PC-3 (cell line): ENCODE data around the gene RSBN1L. TPM values are rescaled to one million over a fixed set of nuclear protein-coding genes. Genes with fewer than 3 reads are reported as not detected.

Experiments
- ATAC-seq: fragments of 200-7000 bp; cut with Tn5 transposase; 2 replicates; pipeline ENCODE4 v1.9.1; 2020; ENCODE audit warnings: mild to moderate bottlenecking, moderate library complexity
- BruUV-seq: library from RNA; stranded (reverse); fragments of 400-500 nt; replicated peaks from 2 replicates; lab custom pipeline; 2021; lab: Mats Ljungman, UMichigan
- CTCF ChIA-PET: fragments of 300-600 bp; sonication (Branson Sonifier 250); formaldehyde crosslinking; loops from one replicate; lab custom pipeline; 2022; ENCODE audit warnings: antibody characterized with exemption; lab: Charles Lee
- POLR2A ChIA-PET: fragments of 300-600 bp; sonication (Branson Sonifier 250); formaldehyde crosslinking; loops from one replicate; lab custom pipeline; 2022; ENCODE audit warnings: antibody characterized with exemption; ENCODE audit not compliant: unreplicated experiment; lab: Charles Lee
- DNase-seq: peaks from one replicate; pipeline ENCODE4 v3.0.0-alpha.2; 2015
- H2AFZ ChIP-seq: fragments of 300-600 bp; sonication (generic); 2 replicates; pipeline ENCODE4 v1.6.0; 2016; ENCODE audit warnings: antibody characterized with exemption, low read length
- H3F3A ChIP-seq: fragments of 300-600 bp; sonication (generic); one replicate; pipeline ENCODE4 v1.6.0; 2017; ENCODE audit warnings: antibody characterized with exemption, low read length, control low read depth, mild to moderate bottlenecking; ENCODE audit not compliant: unreplicated experiment
- H3K27ac ChIP-seq: fragments of 300-600 bp; sonication (generic); 2 replicates; pipeline ENCODE4 v1.5.1; 2016; ENCODE audit warnings: mild to moderate bottlenecking, low read length
- H3K27me3 ChIP-seq: fragments of 300-600 bp; sonication (generic); 2 replicates; pipeline ENCODE4 v1.6.1; 2016; ENCODE audit warnings: low read length, mixed read lengths
- H3K36me3 ChIP-seq: fragments of 300-600 bp; sonication (generic); 2 replicates; pipeline ENCODE4 v1.6.1; 2016; ENCODE audit warnings: low read depth, mixed run types, low read length, mixed read lengths
- H3K4me1 ChIP-seq: fragments of 300-600 bp; sonication (generic); 2 replicates; pipeline ENCODE4 v1.5.1; 2016; ENCODE audit warnings: low read length; ENCODE audit not compliant: insufficient read depth
- H3K4me2 ChIP-seq: fragments of 300-600 bp; sonication (generic); 2 replicates; pipeline ENCODE4 v1.6.0; 2016; ENCODE audit warnings: low read length
- H3K4me3 ChIP-seq: fragments of 300-600 bp; sonication (generic); 2 replicates; pipeline ENCODE4 v1.5.1; 2016; ENCODE audit warnings: mild to moderate bottlenecking, low read length, mixed read lengths
- H3K79me2 ChIP-seq: fragments of 300-600 bp; sonication (generic); 2 replicates; pipeline ENCODE4 v1.6.1; 2017; ENCODE audit warnings: low read length, mixed read lengths
- H3K9ac ChIP-seq: fragments of 300-600 bp; sonication (generic); 2 replicates; pipeline ENCODE4 v1.6.0; 2016; ENCODE audit warnings: mild to moderate bottlenecking, low read length
- H3K9me2 ChIP-seq: fragments of 300-600 bp; sonication (generic); replicated peaks from 2 replicates; pipeline ENCODE4 v1.6.1; 2016; ENCODE audit warnings: mixed run types, low read length, mixed read lengths
- H3K9me3 ChIP-seq: fragments of 300-600 bp; sonication (generic); 2 replicates; pipeline ENCODE4 v1.6.1; 2016; ENCODE audit warnings: low read length, mixed read lengths
- H4K20me1 ChIP-seq: fragments of 300-600 bp; sonication (generic); 2 replicates; pipeline ENCODE4 v1.6.1; 2016; ENCODE audit warnings: low read length, mixed read lengths
- CTCF ChIP-seq: fragments of 300-600 bp; sonication (generic); conservative IDR thresholded peaks from 2 replicates; pipeline ENCODE4 v1.5.1; 2017; ENCODE audit warnings: antibody characterized with exemption, low read depth, mild to moderate bottlenecking, low read length
- EZH2 ChIP-seq: fragments of 300-600 bp; sonication (generic); IDR thresholded peaks from one replicate; pipeline ENCODE4 v1.6.1; 2017; ENCODE audit warnings: antibody characterized with exemption, mild to moderate bottlenecking, low read length; ENCODE audit not compliant: unreplicated experiment
- EZH2phosphoT487 ChIP-seq: fragments of 300-600 bp; sonication (generic); IDR thresholded peaks from 2 replicates; pipeline ENCODE4 v1.6.1; 2018; ENCODE audit warnings: mild to moderate bottlenecking, antibody characterized with exemption, low read length, borderline replicate concordance
- intact Hi-C: fragments of 100-400 bp; cut with micrococcal nuclease; formaldehyde crosslinking; loops from 2 replicates; pipeline ENCODE4 v1.9.0; 2023
- total RNA-seq: library from RNA; depleted of rRNA; stranded (reverse); fragments of >200 nt; gene quantifications from 2 replicates; pipeline ENCODE4 v1.2.3, GENCODE V29; 2014

The RSBN1L gene
- total RNA-seq, 1 experiment from 2014 or later, result 6.9 TPM

DNA sequence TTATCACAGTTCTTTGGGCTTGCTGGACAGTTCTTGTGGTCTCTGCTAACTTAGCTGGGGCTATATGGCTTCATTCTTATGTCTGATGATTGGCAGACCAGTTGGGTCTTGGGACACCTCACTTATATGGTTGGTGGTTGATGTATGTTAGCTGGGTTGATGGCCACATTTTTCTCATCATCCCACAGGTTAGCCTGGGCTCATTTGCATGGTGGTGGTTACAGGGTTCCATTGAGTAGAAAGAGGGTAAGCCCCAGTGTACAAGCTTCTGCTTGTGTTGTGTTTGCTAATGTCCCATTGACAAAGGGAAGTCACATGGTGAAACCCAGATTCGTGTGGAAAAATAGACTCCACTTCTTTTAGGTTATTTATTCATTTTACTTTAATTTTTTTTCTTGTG, 61.3 kb downstream of the RSBN1L start:
- H3K4me2 ChIP-seq, result no peak overlapping the region
- POLR2A ChIA-PET, result no interaction called here
- DNase-seq, result no peak
- H3K27ac ChIP-seq, result no peak overlapping the region
- no peaks in the 10 kb centered on the region for H3K9me3 ChIP-seq
- intact Hi-C loops, result loop anchor here (5.0 to 10.0 kb wide), 2 partner anchors 40 to 393 kb away; no protein-coding TSS in a partner anchor
- no peaks in the 10 kb centered on the region for H3K27me3 ChIP-seq
- CTCF ChIA-PET, result no interaction called here
- no peaks in the 10 kb centered on the region for H3K9me2 ChIP-seq
- no peaks in the 10 kb centered on the region for H4K20me1 ChIP-seq
- H3F3A ChIP-seq, result no peaks in the 10 kb centered on the region
- H2AFZ ChIP-seq, result no peak overlapping the region
- H3K36me3 ChIP-seq, result no peaks in the 10 kb centered on the region
- H3K79me2 ChIP-seq, result peaks cover 20% of the 10 kb centered on the region; the same call in 1 of the 2 replicates
- H3K4me1 ChIP-seq, result peaks cover 8% of the 10 kb centered on the region
- BruUV-seq, result no TSS peak
- no peak for ATAC-seq
- no peak overlapping the region for H3K4me3 ChIP-seq
- H3K9ac ChIP-seq, result no peak overlapping the region
- TF ChIP-seq CTCF (no peak), EZH2phosphoT487 (no peak), EZH2 (no peak)

DNA sequence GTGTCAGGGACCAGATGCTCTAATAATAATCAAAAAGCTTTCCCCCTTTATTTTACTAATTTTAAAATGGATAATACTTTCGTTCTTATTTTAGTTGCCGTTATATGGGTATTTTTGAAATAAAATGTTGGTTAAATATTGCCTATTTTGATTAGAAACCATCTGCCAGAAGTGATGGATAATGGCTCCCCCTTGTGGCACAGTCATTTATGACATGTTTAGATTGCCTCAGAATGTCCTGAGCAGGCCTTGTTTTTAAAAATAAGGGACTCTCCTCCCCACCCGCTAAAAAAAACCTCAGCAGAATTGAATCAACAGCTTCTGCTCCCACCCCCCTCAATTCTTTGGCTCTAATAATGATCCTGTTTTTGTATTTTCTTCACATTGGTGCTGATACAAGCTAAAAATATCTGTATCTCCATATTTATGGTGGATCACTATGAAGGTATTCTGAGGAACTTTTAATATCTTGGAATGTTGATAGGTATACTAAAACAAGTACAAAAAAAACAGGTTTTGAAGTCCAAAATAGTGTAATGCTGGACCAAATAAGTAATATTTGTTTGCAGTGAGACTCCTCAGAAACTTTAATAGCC, 63.1 kb downstream of the RSBN1L start:
- Histone ChIP-seq H3K9me2 (no peaks in the 10 kb centered on the region), H2AFZ (peak overlapping the region; percentile 16; the same call in 1 of the 2 replicates), H4K20me1 (no peaks in the 10 kb centered on the region), H3K36me3 (no peaks in the 10 kb centered on the region), H3K4me1 (no peaks in the 10 kb centered on the region), H3K79me2 (peaks cover 12% of the 10 kb centered on the region; the same call in 1 of the 2 replicates), H3K27ac (no peak overlapping the region), H3K27me3 (no peaks in the 10 kb centered on the region), H3F3A (no peaks in the 10 kb centered on the region), H3K4me2 (no peak overlapping the region), H3K9me3 (no peaks in the 10 kb centered on the region), H3K9ac (no peak overlapping the region), H3K4me3 (no peak overlapping the region)
- POLR2A ChIA-PET, result interaction anchor here (0.5 kb wide), 1 partner anchor 31 kb away, joined by 5 read pairs; no protein-coding TSS in a partner anchor
- intact Hi-C loops, result loop anchor here (1.0 to 10.0 kb wide), 4 partner anchors 42 to 395 kb away; no protein-coding TSS in a partner anchor
- CTCF ChIA-PET, result interaction anchor here (0.6 to 0.7 kb wide), 3 partner anchors 101 to 410 kb away, joined by 3 read pairs; no protein-coding TSS in a partner anchor
- DNase-seq (peak; percentile 83), ATAC-seq (peak; percentile 78)
- BruUV-seq, result no TSS peak
- TF ChIP-seq EZH2, result no peak
- TF ChIP-seq CTCF, result peak; percentile 89

DNA sequence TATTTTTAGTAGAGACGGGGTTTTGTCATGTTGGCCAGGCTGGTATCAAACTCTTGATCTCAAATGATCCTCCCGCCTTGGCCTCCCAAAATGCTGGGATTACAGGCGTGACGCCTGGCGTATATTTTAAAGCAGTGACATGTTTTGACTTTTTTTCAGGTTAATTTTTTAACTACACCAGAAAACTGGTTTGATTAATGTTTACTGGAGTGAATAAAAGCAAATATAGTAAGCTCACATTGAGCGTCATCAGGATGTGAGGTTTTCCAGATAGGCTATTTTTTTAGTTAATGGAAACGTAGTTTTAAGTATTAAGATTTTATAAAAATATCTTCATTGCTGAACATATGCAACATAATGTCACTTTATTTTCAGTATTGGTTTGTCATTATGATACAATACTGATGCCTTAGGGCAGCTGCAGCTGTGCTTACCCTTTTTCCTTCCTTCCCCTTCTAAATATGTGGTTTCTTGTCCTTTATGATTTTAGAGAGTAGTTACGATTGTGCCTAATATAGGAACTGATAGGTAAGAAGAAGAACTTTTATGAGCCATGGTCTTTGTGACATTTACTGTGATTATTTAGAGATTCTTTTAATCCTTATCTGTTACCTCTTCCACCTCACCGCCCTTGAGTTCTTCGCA, 64.7 kb downstream of the RSBN1L start:
- intact Hi-C loops, result no loop called here
- H3K4me1 ChIP-seq, result no peaks in the 10 kb centered on the region
- no peak for TF ChIP-seq EZH2
- no peak for TF ChIP-seq CTCF
- TF ChIP-seq EZH2phosphoT487, result no peak

More for the DNA sequence above, 64.7 kb downstream of the RSBN1L start:
- Histone ChIP-seq H3K4me2 (no peak overlapping the region), H3K27me3 (no peaks in the 10 kb centered on the region), H3K9me3 (no peaks in the 10 kb centered on the region), H3K9ac (no peak overlapping the region), H3K9me2 (no peaks in the 10 kb centered on the region), H4K20me1 (no peaks in the 10 kb centered on the region), H3K27ac (no peak overlapping the region), H3K79me2 (peaks cover 12% of the 10 kb centered on the region; the same call in 1 of the 2 replicates), H3K36me3 (no peaks in the 10 kb centered on the region), H3F3A (no peaks in the 10 kb centered on the region), H3K4me3 (no peak overlapping the region), H2AFZ (no peak overlapping the region)
- DNase-seq (no peak), ATAC-seq (no peak)
- POLR2A ChIA-PET, result no interaction called here
- CTCF ChIA-PET, result no interaction called here
- BruUV-seq, result no TSS peak
